Activated CD4-positive, alpha-beta T cell treated with anti-CD3 and anti-CD28 coated beads for 36 hours (primary cell): ENCODE measurements around the gene TTC33. TPM values are rescaled to one million over a fixed set of nuclear protein-coding genes. Genes with fewer than 3 reads are reported as not detected.

ENCODE experiments used
- ATAC-seq: fragments of 200-7000 bp; cut with Tn5 transposase; one replicate; pipeline ENCODE4 v1.10.0; 2021; ENCODE audit warnings: mild to moderate bottlenecking, moderate library complexity
- CTCF ChIA-PET: fragments of 350-600 bp; sonication (Branson Sonifier 250); formaldehyde crosslinking; loops from one replicate; lab custom pipeline; 2021; ENCODE audit warnings: antibody characterized with exemption; lab: Charles Lee
- POLR2A ChIA-PET: fragments of 350-600 bp; sonication (Branson Sonifier 250); formaldehyde crosslinking; loops from one replicate; lab custom pipeline; 2021; ENCODE audit warnings: antibody characterized with exemption, inconsistent platforms; lab: Charles Lee
- DNase-seq: peaks from one replicate; pipeline ENCODE4 v3.0.0-alpha.2; 2020
- H3K27ac Mint-ChIP-seq: one replicate; pipeline ENCODE4 v1.8.0; 2021; ENCODE audit warnings: mixed read lengths
- H3K27me3 Mint-ChIP-seq: one replicate; pipeline ENCODE4 v1.8.0; 2021; ENCODE audit warnings: mixed read lengths
- H3K36me3 Mint-ChIP-seq: one replicate; pipeline ENCODE4 v1.8.0; 2021; ENCODE audit warnings: low read depth, mixed read lengths
- H3K4me1 Mint-ChIP-seq: one replicate; pipeline ENCODE4 v1.8.0; 2021; ENCODE audit warnings: mixed read lengths
- H3K4me3 Mint-ChIP-seq: one replicate; pipeline ENCODE4 v1.8.0; 2021; ENCODE audit warnings: mild to moderate bottlenecking, moderate library complexity, mixed read lengths
- H3K9me3 Mint-ChIP-seq: one replicate; pipeline ENCODE4 v1.8.0; 2021; ENCODE audit warnings: low read depth, mixed read lengths
- intact Hi-C, 2 experiments: fragments of 100-400 bp; cut with DNase I in 1 of 2; cut with micrococcal nuclease in 1 of 2; formaldehyde crosslinking; loops; one replicate each; pipeline versions ENCODE4 v1.14.2 to v1.15.1; 2022 to 2024; cut with DNase I, micrococcal nuclease
- total RNA-seq, 2 experiments: library from RNA; stranded (reverse); gene quantifications; one replicate each; pipeline ENCODE4 v1.2.3, GENCODE V29; 2021

The TTC33 gene
- total RNA-seq, 2 experiments from 2014 or later: 31.4 to 31.7 TPM

- no peak for ATAC-seq
- Mint-ChIP-seq H3K4me1 (peaks cover 33% of the 10 kb centered on the region), H3K36me3 (no peaks in the 10 kb centered on the region), H3K4me3 (no peak overlapping the region), H3K27ac (no peak overlapping the region), H3K27me3 (no peaks in the 10 kb centered on the region), H3K9me3 (peaks cover 3% of the 10 kb centered on the region)
- no peak for DNase-seq
- intact Hi-C loops: no loop called here
- ChIA-PET POLR2A (no interaction called here), CTCF (interaction anchor here (0.5 to 1.5 kb wide), 6 partner anchors 10 to 1396 kb away, joined by 3 to 6 read pairs (median 4); no protein-coding TSS in a partner anchor)
Observed at GRCh38 chr5:40475561-40475960, 280.2 kb downstream of the TTC33 start.

GRCh38 chr5:40474250-40474649, 281.5 kb downstream of the TTC33 start:
- Mint-ChIP-seq H3K4me1 (peaks cover 20% of the 10 kb centered on the region), H3K4me3 (no peak overlapping the region), H3K9me3 (peaks cover 4% of the 10 kb centered on the region), H3K36me3 (no peaks in the 10 kb centered on the region), H3K27ac (no peak overlapping the region), H3K27me3 (no peaks in the 10 kb centered on the region)
- ATAC-seq: no peak
- intact Hi-C loops: no loop called here
- ChIA-PET CTCF (interaction anchor here (0.6 kb wide), 1 partner anchor 273 kb away, joined by 3 read pairs; no protein-coding TSS in a partner anchor), POLR2A (no interaction called here)
- DNase-seq: no peak

DNA sequence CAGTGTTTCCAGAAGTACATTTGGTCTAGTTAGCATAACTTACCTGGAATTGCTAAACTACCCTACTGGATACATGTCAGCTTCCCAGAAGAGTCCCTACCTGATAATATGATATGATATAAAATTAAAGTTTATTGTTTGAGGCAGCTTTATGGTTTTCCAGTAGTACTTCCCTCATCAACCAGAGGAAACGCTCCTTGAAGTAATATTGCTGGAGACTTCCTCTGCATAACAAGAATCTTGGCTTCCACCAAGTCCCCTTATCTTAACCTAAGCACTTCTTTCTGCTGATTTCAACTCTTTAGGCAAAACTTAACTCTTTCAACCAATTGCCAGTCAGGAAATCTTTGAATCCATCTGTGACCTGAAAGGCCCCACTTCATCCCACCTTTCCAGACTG, 290.3 kb downstream of the TTC33 start:
- Mint-ChIP-seq H3K4me1 (peaks cover 23% of the 10 kb centered on the region), H3K27ac (no peak overlapping the region), H3K36me3 (peaks cover 5% of the 10 kb centered on the region), H3K9me3 (peaks cover 10% of the 10 kb centered on the region), H3K4me3 (no peak overlapping the region), H3K27me3 (no peaks in the 10 kb centered on the region)
- ChIA-PET POLR2A (no interaction called here), CTCF (interaction anchor here (1.1 to 1.6 kb wide), 4 partner anchors 10 to 29 kb away, joined by 4 to 6 read pairs (median 6); no protein-coding TSS in a partner anchor)
- DNase-seq (no peak), ATAC-seq (no peak)
- intact Hi-C loops: no loop called here

DNA sequence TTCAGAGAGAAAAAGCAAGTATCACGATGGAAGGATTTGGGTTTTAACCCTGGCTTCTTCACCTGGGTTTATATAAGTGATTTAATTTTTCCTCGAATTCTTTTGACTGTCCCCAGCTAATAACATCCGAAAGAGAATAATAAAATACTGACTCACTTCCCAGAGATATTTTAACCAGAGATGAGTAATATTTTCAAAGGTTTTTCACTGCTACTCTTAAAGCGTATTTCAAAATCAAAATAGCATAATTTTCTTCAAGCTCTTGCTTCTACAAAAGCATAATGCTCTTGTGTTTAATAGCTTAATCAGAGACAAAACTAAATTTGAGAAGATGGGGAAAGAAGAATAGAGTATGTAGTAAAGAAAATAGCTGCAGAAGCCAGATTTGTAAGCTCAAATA, 291.2 kb downstream of the TTC33 start:
- ATAC-seq (no peak), DNase-seq (no peak)
- intact Hi-C loops: no loop called here
- Mint-ChIP-seq H3K36me3 (peaks cover 6% of the 10 kb centered on the region), H3K4me1 (peaks cover 23% of the 10 kb centered on the region), H3K27ac (no peak overlapping the region), H3K4me3 (no peak overlapping the region), H3K27me3 (no peaks in the 10 kb centered on the region), H3K9me3 (peaks cover 13% of the 10 kb centered on the region)
- POLR2A ChIA-PET: interaction anchor here (0.7 kb wide), 1 partner anchor 80 kb away, joined by 3 read pairs; no protein-coding TSS in a partner anchor
- CTCF ChIA-PET: interaction anchor here (0.7 to 1.6 kb wide), 7 partner anchors 9 to 75 kb away, joined by 3 to 6 read pairs (median 3); no protein-coding TSS in a partner anchor

Other genes starting within 250 kb of the TTC33 start
- gene PTGER4, start 76.0 kb downstream of the TTC33 start, total RNA-seq: 10 to 100 TPM; 71.7 to 91.2 TPM
- gene PRKAA1, start 42.4 kb upstream of the TTC33 start, total RNA-seq: 10 to 100 TPM; 46.9 to 63.9 TPM
- 1,000 to 10,000 TPM; 1,915 to 1,951 TPM for gene RPL37, start 79.3 kb upstream of the TTC33 start, total RNA-seq
- 1 to 10 TPM; 1.5 to 1.7 TPM for gene CARD6, start 85.4 kb upstream of the TTC33 start, total RNA-seq
- not detected for gene C7, start 153.5 kb upstream of the TTC33 start, total RNA-seq